Measurements from ENCODE around the gene GIMAP1.

The GIMAP1 gene

GRCh38 chr7:150755473-150756099 is 39.2 kb downstream of the GIMAP1 start:
- TF ChIP-seq RAD21 (IDR thresholded peaks at IDR 0.05; ENCODE audit: low read depth), result no peak
- TF ChIP-seq YY1 (IDR thresholded peaks at IDR 0.05; ENCODE audit: low read depth), result no peak
- TF ChIP-seq TCF12 (IDR thresholded peaks at IDR 0.05; ENCODE audit: low read depth), result no peak
- no peak for TF ChIP-seq REST (IDR thresholded peaks at IDR 0.05; ENCODE audit: low read depth)
- TF ChIP-seq CREB1 (IDR thresholded peaks at IDR 0.05; ENCODE audit: low read depth), result no peak
- no peak for TF ChIP-seq EP300 (IDR thresholded peaks at IDR 0.05; ENCODE audit: borderline replicate concordance)
- no peak for TF ChIP-seq TAF1 (IDR thresholded peaks at IDR 0.05; ENCODE audit: low read depth)
- TF ChIP-seq FOXM1 (IDR thresholded peaks at IDR 0.05; ENCODE audit: borderline replicate concordance, low read depth), result no peak
- no peak for TF ChIP-seq MAX (IDR thresholded peaks at IDR 0.05)
- TF ChIP-seq EGR1 (IDR thresholded peaks at IDR 0.05), result no peak
- TF ChIP-seq NFIC (IDR thresholded peaks at IDR 0.05), result no peak

- no peak for TF ChIP-seq EGR1 (IDR thresholded peaks at IDR 0.05)
- TF ChIP-seq CREB1 (IDR thresholded peaks at IDR 0.05; ENCODE audit: low read depth), result no peak
- TF ChIP-seq TAF1 (IDR thresholded peaks at IDR 0.05; ENCODE audit: low read depth), result no peak
- TF ChIP-seq TCF12 (IDR thresholded peaks at IDR 0.05; ENCODE audit: low read depth), result no peak
- no peak for TF ChIP-seq YY1 (IDR thresholded peaks at IDR 0.05; ENCODE audit: low read depth)
- no peak for TF ChIP-seq MAX (IDR thresholded peaks at IDR 0.05)
- no peak for TF ChIP-seq FOXM1 (IDR thresholded peaks at IDR 0.05; ENCODE audit: borderline replicate concordance, low read depth)
- no peak for TF ChIP-seq ZBTB7A (IDR thresholded peaks at IDR 0.05; ENCODE audit: low read depth)
- no peak for TF ChIP-seq NFIC (IDR thresholded peaks at IDR 0.05)
- TF ChIP-seq USF1 (IDR thresholded peaks at IDR 0.05), result no peak
- no peak for TF ChIP-seq CEBPB (IDR thresholded peaks at IDR 0.05)
- TF ChIP-seq RAD21 (IDR thresholded peaks at IDR 0.05; ENCODE audit: low read depth), result no peak
- TF ChIP-seq REST (IDR thresholded peaks at IDR 0.05; ENCODE audit: low read depth), result no peak
- no peak for TF ChIP-seq TEAD4 (IDR thresholded peaks at IDR 0.05)
Observed at GRCh38 chr7:150756166-150756565, 39.8 kb downstream of the GIMAP1 start.

- TF ChIP-seq CEBPB (IDR thresholded peaks at IDR 0.05), result no peak
- TF ChIP-seq RAD21 (IDR thresholded peaks at IDR 0.05; ENCODE audit: low read depth), result peak; percentile 7; the same call in 1 of the 2 replicates
- TF ChIP-seq USF1 (IDR thresholded peaks at IDR 0.05), result no peak
Observed at GRCh38 chr7:150756858-150757257, 40.4 kb downstream of the GIMAP1 start.

GRCh38 chr7:150759479-150759878 is 43.1 kb downstream of the GIMAP1 start:
- TF ChIP-seq NFIC (IDR thresholded peaks at IDR 0.05) (no peak), FOXM1 (IDR thresholded peaks at IDR 0.05; ENCODE audit: borderline replicate concordance, low read depth) (no peak), EGR1 (IDR thresholded peaks at IDR 0.05) (no peak), CREB1 (IDR thresholded peaks at IDR 0.05; ENCODE audit: low read depth) (no peak), CEBPB (IDR thresholded peaks at IDR 0.05) (no peak)

GRCh38 chr7:150766334-150766709 is 49.9 kb downstream of the GIMAP1 start:
- TF ChIP-seq CEBPB (IDR thresholded peaks at IDR 0.05), result no peak
- TF ChIP-seq EP300 (IDR thresholded peaks at IDR 0.05; ENCODE audit: borderline replicate concordance), result no peak
- no peak for TF ChIP-seq NFIC (IDR thresholded peaks at IDR 0.05)
- no peak for TF ChIP-seq CREB1 (IDR thresholded peaks at IDR 0.05; ENCODE audit: low read depth)
- TF ChIP-seq TEAD4 (IDR thresholded peaks at IDR 0.05), result no peak
- TF ChIP-seq MAX (IDR thresholded peaks at IDR 0.05), result no peak
- TF ChIP-seq FOXM1 (IDR thresholded peaks at IDR 0.05; ENCODE audit: borderline replicate concordance, low read depth), result no peak
- no peak for TF ChIP-seq YY1 (IDR thresholded peaks at IDR 0.05; ENCODE audit: low read depth)
- TF ChIP-seq RAD21 (IDR thresholded peaks at IDR 0.05; ENCODE audit: low read depth), result no peak
- no peak for TF ChIP-seq USF1 (IDR thresholded peaks at IDR 0.05)
- TF ChIP-seq REST (IDR thresholded peaks at IDR 0.05; ENCODE audit: low read depth), result no peak
- TF ChIP-seq ZBTB7A (IDR thresholded peaks at IDR 0.05; ENCODE audit: low read depth), result no peak
- no peak for TF ChIP-seq EGR1 (IDR thresholded peaks at IDR 0.05)
- no peak for TF ChIP-seq TAF1 (IDR thresholded peaks at IDR 0.05; ENCODE audit: low read depth)
- no peak for TF ChIP-seq TCF12 (IDR thresholded peaks at IDR 0.05; ENCODE audit: low read depth)
